K562 (cell line): ENCODE results near the gene HMG20B. TPM values are rescaled to one million over a fixed set of nuclear protein-coding genes. Genes with fewer than 3 reads are reported as not detected.
A peak's percentile ranks its signal among the peaks of the same experiment; 100 is the strongest.

ENCODE experiments used
- CEBPB ChIP-seq: fragments of 450-650 bp; IDR thresholded peaks from 2 replicates; pipeline ENCODE4 v1.6.1; 2016; ENCODE audit warnings: missing genetic modification characterization, missing compliant biosample characterization
- CREB3L1 ChIP-seq: fragments of 450-650 bp; IDR thresholded peaks from 2 replicates; pipeline ENCODE4 v1.6.1; 2014; ENCODE audit warnings: low read depth, mild to moderate bottlenecking, moderate library complexity, borderline replicate concordance
- DDX20 ChIP-seq: fragments of 450-650 bp; IDR thresholded peaks from 2 replicates; pipeline ENCODE4 v1.6.1; 2016; ENCODE audit warnings: missing genetic modification characterization, low read depth, mild to moderate bottlenecking, missing compliant biosample characterization, moderate library complexity
- E2F1 ChIP-seq: sonication (generic); formaldehyde crosslinking; IDR thresholded peaks from 2 replicates; pipeline ENCODE4 v1.8.1; 2023; ENCODE audit warnings: mild to moderate bottlenecking, missing genetic modification reagents, moderate library complexity
- E2F4 ChIP-seq: sonication (generic); formaldehyde crosslinking; IDR thresholded peaks from 2 replicates; pipeline ENCODE4 v1.8.0; 2022; ENCODE audit warnings: mild to moderate bottlenecking, low read depth, missing genetic modification reagents
- ELK1 ChIP-seq: sonication (generic); formaldehyde crosslinking; IDR thresholded peaks from 2 replicates; pipeline ENCODE4 v1.8.1; 2022; ENCODE audit warnings: missing genetic modification reagents
- JUND ChIP-seq, 2 experiments: IDR thresholded peaks; 2 replicates in 1 of 2; 3 replicates in 1 of 2; pipeline ENCODE4 v1.6.1; 2011; ENCODE audit warnings: borderline replicate concordance in 2 of 2, low read depth in 2 of 2, low read length in 2 of 2, improper control_type of control experiment in 1 of 2, missing biosample characterization in 1 of 2, missing genetic modification characterization in 1 of 2, missing genetic modification reagents in 1 of 2
- NFYB ChIP-seq: IDR thresholded peaks from 2 replicates; pipeline ENCODE4 v1.6.1; 2011; ENCODE audit warnings: mild to moderate bottlenecking, moderate library complexity; ENCODE audit not compliant: insufficient read length; ENCODE audit errors: extremely low read depth
- NR2F6 ChIP-seq: fragments of 450-650 bp; formaldehyde crosslinking; IDR thresholded peaks from 2 replicates; pipeline ENCODE4 v1.4.0; 2020; ENCODE audit warnings: mild to moderate bottlenecking
- RERE ChIP-seq: sonication (generic); formaldehyde crosslinking; IDR thresholded peaks from 2 replicates; pipeline ENCODE4 v1.8.0; 2023; ENCODE audit warnings: missing genetic modification reagents, mild to moderate bottlenecking, borderline replicate concordance
- SIN3B ChIP-seq: fragments of 450-650 bp; IDR thresholded peaks from 2 replicates; pipeline ENCODE4 v1.6.1; 2017; ENCODE audit warnings: low read depth, mild to moderate bottlenecking, moderate library complexity
- SMAD4 ChIP-seq: fragments of 250-450 bp; sonication (Bioruptor Pico); conservative IDR thresholded peaks from 2 replicates; pipeline ENCODE4 v1.8.0; 2021; ENCODE audit warnings: inconsistent platforms, mild to moderate bottlenecking, moderate library complexity
- STAT5B ChIP-seq: fragments of 250-450 bp; sonication (Bioruptor Pico); IDR thresholded peaks from 2 replicates; pipeline ENCODE4 v1.8.0; 2021; ENCODE audit warnings: mild to moderate bottlenecking, inconsistent platforms
- ZBTB17 ChIP-seq: fragments of 450-650 bp; formaldehyde crosslinking; IDR thresholded peaks from 2 replicates; pipeline ENCODE4 v1.4.0; 2020; ENCODE audit warnings: mild to moderate bottlenecking
- ZNF445 ChIP-seq: fragments of 250-450 bp; sonication (Bioruptor Pico); IDR thresholded peaks from 2 replicates; pipeline ENCODE4 v1.4.0; 2020; ENCODE audit warnings: low read depth, mild to moderate bottlenecking, moderate library complexity
- polyA plus RNA-seq, 8 experiments: library from polyadenylated mRNA; depleted of rRNA in 4 of 8; stranded (reverse) in 5 of 8; unstranded in 3 of 8; fragments of >200 nt; fragmentation: Nextera tagmentation in 2 of 8; fragmentation: Illumina TruSeq in 1 of 8; extraction: Ambion mirVana in 2 of 8; extraction: Trizol in 1 of 8; gene quantifications; 2 replicates each; pipeline versions ENCODE4 v1.2.1 to v1.2.3, GENCODE V29; 2011 to 2014; ENCODE audit warnings: inconsistent platforms in 1 of 8, missing spikeins in 1 of 8
- total RNA-seq, 7 experiments: library from RNA; depleted of rRNA in 6 of 7; stranded (reverse); fragments of >200 nt in 6 of 7; fragmentation: Illumina TruSeq in 2 of 7; extraction: Trizol in 2 of 7; gene quantifications; 2 replicates each; pipeline versions ENCODE4 v1.2.1 to v1.2.3, GENCODE V29; 2011 to 2021; ENCODE audit warnings: low replicate concordance in 1 of 7

HMG20B gene
- total and polyA plus RNA-seq, 9 of the 15 experiments (the other 6 are each of a cell fraction or from before 2014, with no cell fraction given): 0.35 to 172 (median 38.6) TPM

- TF ChIP-seq E2F1 (CRISPR knock-in tag) (no peak), STAT5B (CRISPR knock-in tag) (no peak), RERE (CRISPR knock-in tag) (no peak), JUND (IDR thresholded peaks at IDR 0.05; ENCODE audit: borderline replicate concordance, low read depth, low read length) (no peak), JUND (tag; IDR thresholded peaks at IDR 0.05; ENCODE audit: borderline replicate concordance, low read depth, low read length) (0 out of 3 replicates have a peak, but pooled peaks have one; percentile 26), CREB3L1 (no peak), SIN3B (no peak), DDX20 (tag) (no peak), NFYB (no peak), NR2F6 (CRISPR knock-in tag) (no peak), SMAD4 (CRISPR knock-in tag) (0 out of 2 replicates have a peak, but pooled peaks have one; percentile 37), ZNF445 (CRISPR knock-in tag) (no peak), E2F4 (CRISPR knock-in tag) (no peak), CEBPB (tag) (no peak), ELK1 (CRISPR knock-in tag) (no peak), ZBTB17 (CRISPR knock-in tag) (no peak)
These were observed 15.7 kb upstream of the HMG20B start (continued) for GRCh38 chr19:3556978-3557460.
